ENCODE results near the gene MOAP1. TPM values are rescaled to one million over a fixed set of nuclear protein-coding genes. Genes with fewer than 3 reads are reported as not detected.

Gene MOAP1
- total RNA-seq, 5 donors from 2014 or later (not counting 1 experiment from before 2014, with no cell fraction given), result 45.1 to 96.8 (median 47.9) TPM

DNA sequence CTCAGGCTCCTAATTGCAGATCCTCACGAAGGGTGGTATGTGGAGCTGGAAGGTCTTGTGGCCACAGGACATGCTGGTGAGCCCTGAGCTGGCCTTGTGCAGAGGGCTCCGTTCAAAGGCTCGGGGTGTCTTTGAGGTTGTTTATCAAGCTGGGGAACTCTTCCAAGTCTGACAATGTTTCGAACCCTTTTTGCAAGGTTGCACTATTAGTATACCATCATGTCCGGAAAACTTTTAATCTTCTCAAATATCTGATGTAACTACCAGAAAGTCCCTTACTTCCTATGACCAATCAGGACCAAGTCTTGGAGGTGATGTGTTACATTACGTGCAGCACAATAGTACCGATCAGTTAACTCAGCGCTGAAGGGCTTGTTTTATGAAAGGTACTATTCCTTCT lies 43.9 kb upstream of the MOAP1 start:
- H3K4me1 ChIP-seq (ENCODE audit: control insufficient read depth in 1 of 2, extremely low read depth in 1 of 2, insufficient read depth in 2 of 2, low read length in 2 of 2), result peaks cover 0 to 11% of the 10 kb centered on the region in 2 experiments
- no peak overlapping the region for H3K4me3 Mint-ChIP-seq
- peaks cover 9 to 12% of the 10 kb centered on the region in 2 donors for H3K27me3 Mint-ChIP-seq
- H3K9me3 ChIP-seq, result no peaks in the 10 kb centered on the region
- H3K4me1 Mint-ChIP-seq, result peaks cover 12 to 22% (median 19%) of the 10 kb centered on the region in 3 donors
- CTCF ChIA-PET, result no interaction called here
- H3K36me3 Mint-ChIP-seq, result peaks cover 47% of the 10 kb centered on the region
- no peak overlapping the region for H3K27ac ChIP-seq (ENCODE audit: low read length)
- 100% methylated on average over 2 of the region's 8 CpGs for WGBS (ENCODE audit: insufficient coverage)
- no peak overlapping the region for H3K4me3 ChIP-seq (ENCODE audit: control insufficient read depth in 1 of 2, extremely low read depth in 1 of 2, low read length in 1 of 2)
- peaks cover 3 to 47% of the 10 kb centered on the region in 2 donors for H3K36me3 ChIP-seq (ENCODE audit: control insufficient read depth in 2 of 2, extremely low read depth in 1 of 2, insufficient read depth in 1 of 2, low read length in 1 of 2)
- H3K27ac Mint-ChIP-seq, result no peak overlapping the region
- H3K27me3 ChIP-seq (replicated peaks in 1 of 2; ENCODE audit: control insufficient read depth in 2 of 2, extremely low read depth in 1 of 2, insufficient read depth in 2 of 2, low read length in 1 of 2), result peaks cover 0 to 27% of the 10 kb centered on the region in 2 experiments
- ATAC-seq (replicated peaks in 1 of 4), result no peak
- DNase-seq, result no peak
- no peaks in the 10 kb centered on the region for H3K9me3 Mint-ChIP-seq
- POLR2A ChIA-PET, result no interaction called here

DNA sequence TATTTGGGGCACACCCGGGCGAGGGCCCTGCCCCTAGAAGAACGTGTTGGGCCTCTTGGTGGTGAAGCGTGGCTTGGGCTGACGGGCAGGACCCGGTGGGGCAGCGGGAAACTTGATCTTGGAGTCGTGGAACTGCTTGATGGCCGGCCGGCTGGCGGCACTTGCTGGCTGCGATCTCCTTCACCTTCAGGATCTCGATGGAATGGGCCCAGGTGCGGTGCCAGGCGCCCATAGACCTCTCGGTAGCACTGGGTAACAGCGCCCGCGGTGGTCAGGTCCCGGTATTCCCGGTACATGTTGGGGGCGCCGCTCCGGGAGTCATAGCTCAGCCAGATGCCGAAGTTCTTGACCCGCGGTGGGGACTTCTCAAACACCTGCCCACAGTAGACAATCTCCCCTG lies 38.9 kb upstream of the MOAP1 start:
- Histone ChIP-seq H3K9me3 (no peaks in the 10 kb centered on the region), H3K4me1 (ENCODE audit: control insufficient read depth in 1 of 2, extremely low read depth in 1 of 2, insufficient read depth in 2 of 2, low read length in 2 of 2) (no peaks in the 10 kb centered on the region), H3K27me3 (replicated peaks in 1 of 2; ENCODE audit: control insufficient read depth in 2 of 2, extremely low read depth in 1 of 2, insufficient read depth in 2 of 2, low read length in 1 of 2) (no peaks in the 10 kb centered on the region), H3K4me3 (ENCODE audit: control insufficient read depth in 1 of 2, extremely low read depth in 1 of 2, low read length in 1 of 2) (no peak overlapping the region), H3K36me3 (ENCODE audit: control insufficient read depth in 2 of 2, extremely low read depth in 1 of 2, insufficient read depth in 1 of 2, low read length in 1 of 2) (peaks cover 3 to 66% of the 10 kb centered on the region in 2 donors), H3K27ac (ENCODE audit: low read length) (no peak overlapping the region)
- 98% methylated on average over 13 of the region's 27 CpGs for WGBS (ENCODE audit: insufficient coverage)
- no peak for ATAC-seq (replicated peaks in 1 of 4)
- CTCF ChIA-PET, result interaction anchor here in 1 of 2 donors (0.6 kb wide), 1 partner anchor 1004 kb away, joined by 3 read pairs; no protein-coding TSS in a partner anchor
- Mint-ChIP-seq H3K36me3 (peaks cover 62% of the 10 kb centered on the region), H3K9me3 (no peaks in the 10 kb centered on the region), H3K4me3 (no peak overlapping the region), H3K4me1 (peaks cover 0 to 1% (median 0%) of the 10 kb centered on the region in 3 donors), H3K27me3 (no peaks in the 10 kb centered on the region), H3K27ac (no peak overlapping the region)
- POLR2A ChIA-PET, result no interaction called here
- no peak for DNase-seq

DNA sequence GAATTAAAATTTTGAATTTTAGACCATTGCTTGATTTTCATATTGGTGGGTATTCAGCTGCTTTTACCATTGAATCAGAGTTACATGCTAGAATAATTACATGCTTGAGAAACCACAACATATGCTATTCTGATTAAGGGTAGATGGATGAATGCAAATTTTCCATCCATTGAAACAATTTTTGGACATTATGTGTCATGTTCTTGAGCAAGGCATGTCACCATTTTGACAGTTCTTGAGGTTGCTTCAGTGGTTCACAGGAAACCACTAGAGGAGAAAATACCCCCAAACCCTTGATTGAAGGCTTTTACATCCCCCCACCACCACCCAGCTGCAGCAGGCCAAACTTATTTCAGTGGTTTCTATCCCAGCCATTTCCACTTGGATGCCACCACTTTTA lies 35.8 kb upstream of the MOAP1 start:
- Mint-ChIP-seq H3K27me3 (no peaks in the 10 kb centered on the region), H3K27ac (no peak overlapping the region), H3K9me3 (no peaks in the 10 kb centered on the region), H3K4me3 (no peak overlapping the region), H3K4me1 (peaks cover 0 to 1% (median 0%) of the 10 kb centered on the region in 3 donors), H3K36me3 (peaks cover 51% of the 10 kb centered on the region)
- ATAC-seq (replicated peaks in 1 of 4) (no peak), DNase-seq (no peak)
- peaks cover 0 to 51% of the 10 kb centered on the region in 2 donors for H3K36me3 ChIP-seq (ENCODE audit: control insufficient read depth in 2 of 2, extremely low read depth in 1 of 2, insufficient read depth in 1 of 2, low read length in 1 of 2)
- no peak overlapping the region for H3K4me3 ChIP-seq (ENCODE audit: control insufficient read depth in 1 of 2, extremely low read depth in 1 of 2, low read length in 1 of 2)
- H3K9me3 ChIP-seq, result no peaks in the 10 kb centered on the region
- no peaks in the 10 kb centered on the region for H3K27me3 ChIP-seq (replicated peaks in 1 of 2; ENCODE audit: control insufficient read depth in 2 of 2, extremely low read depth in 1 of 2, insufficient read depth in 2 of 2, low read length in 1 of 2)
- no peaks in the 10 kb centered on the region for H3K4me1 ChIP-seq (ENCODE audit: control insufficient read depth in 1 of 2, extremely low read depth in 1 of 2, insufficient read depth in 2 of 2, low read length in 2 of 2)
- no peak overlapping the region for H3K27ac ChIP-seq (ENCODE audit: low read length)
- ChIA-PET POLR2A (no interaction called here), CTCF (no interaction called here)

DNA sequence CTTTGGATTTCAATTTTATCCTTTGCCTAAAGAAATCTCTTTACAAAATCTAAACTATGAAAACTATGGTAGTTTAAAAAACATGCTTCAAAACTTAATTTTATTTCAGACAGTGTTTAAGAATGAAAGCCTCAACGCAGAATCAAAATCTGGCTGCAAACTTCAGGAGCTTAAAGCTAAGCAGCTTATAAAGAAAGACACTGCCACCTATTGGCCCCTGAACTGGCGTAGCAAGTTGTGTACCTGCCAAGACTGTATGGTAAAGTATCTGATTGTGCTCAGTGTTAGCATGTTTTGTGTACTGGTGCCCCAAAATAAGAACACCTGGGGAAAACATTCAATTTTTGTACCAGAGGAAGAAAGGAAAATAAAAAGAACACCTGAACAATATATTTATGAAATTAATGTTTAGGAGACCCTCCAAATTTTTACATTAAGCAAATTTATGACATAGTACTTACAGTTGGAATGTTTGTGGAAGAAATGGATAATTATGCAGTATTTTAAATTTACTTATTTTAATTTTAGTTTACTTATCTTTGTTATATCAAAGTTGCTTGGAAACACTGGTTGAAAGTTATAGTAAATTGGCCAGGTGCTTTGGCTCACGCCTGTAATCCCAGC lies 34.5 kb upstream of the MOAP1 start:
- H3K36me3 Mint-ChIP-seq, result peaks cover 46% of the 10 kb centered on the region
- H3K36me3 ChIP-seq (ENCODE audit: control insufficient read depth in 2 of 2, extremely low read depth in 1 of 2, insufficient read depth in 1 of 2, low read length in 1 of 2), result peaks cover 0 to 47% of the 10 kb centered on the region in 2 donors
- no peaks in the 10 kb centered on the region for H3K9me3 Mint-ChIP-seq
- H3K27me3 ChIP-seq (replicated peaks in 1 of 2; ENCODE audit: control insufficient read depth in 2 of 2, extremely low read depth in 1 of 2, insufficient read depth in 2 of 2, low read length in 1 of 2), result no peaks in the 10 kb centered on the region
- H3K27ac Mint-ChIP-seq, result no peak overlapping the region
- ATAC-seq (replicated peaks in 1 of 4), result peak; percentile 67 to 91 (median 82)
- ChIA-PET POLR2A (interaction anchor here in 1 of 2 donors (0.6 to 0.7 kb wide), 3 partner anchors 12 to 437 kb away, joined by 3 to 5 read pairs (median 5); partner anchors contain the start of gene UBR7), CTCF (interaction anchor here (0.5 to 1.6 kb wide), 13 partner anchors 13 to 106 kb away, joined by 3 to 19 read pairs (median 5); partner anchors contain the start of genes GON7 (in 1 of the 2), LYSET (in 1 of the 2), MOAP1 (in 1 of the 2) and UBR7 (in 1 of the 2))
- peaks cover 0 to 1% (median 0%) of the 10 kb centered on the region in 3 donors for H3K4me1 Mint-ChIP-seq
- H3K27me3 Mint-ChIP-seq, result no peaks in the 10 kb centered on the region
- H3K27ac ChIP-seq (ENCODE audit: low read length), result no peak overlapping the region
- DNase-seq, result peak in 32 of 35 experiments; percentile 19 to 74 (median 46)
- H3K4me3 Mint-ChIP-seq, result no peak overlapping the region
- no peaks in the 10 kb centered on the region for H3K9me3 ChIP-seq
- 60% methylated on average over 1 of the region's 3 CpGs for WGBS (ENCODE audit: insufficient coverage)
- H3K4me1 ChIP-seq (ENCODE audit: control insufficient read depth in 1 of 2, extremely low read depth in 1 of 2, insufficient read depth in 2 of 2, low read length in 2 of 2), result no peaks in the 10 kb centered on the region
- no peak overlapping the region for H3K4me3 ChIP-seq (ENCODE audit: control insufficient read depth in 1 of 2, extremely low read depth in 1 of 2, low read length in 1 of 2)

DNA sequence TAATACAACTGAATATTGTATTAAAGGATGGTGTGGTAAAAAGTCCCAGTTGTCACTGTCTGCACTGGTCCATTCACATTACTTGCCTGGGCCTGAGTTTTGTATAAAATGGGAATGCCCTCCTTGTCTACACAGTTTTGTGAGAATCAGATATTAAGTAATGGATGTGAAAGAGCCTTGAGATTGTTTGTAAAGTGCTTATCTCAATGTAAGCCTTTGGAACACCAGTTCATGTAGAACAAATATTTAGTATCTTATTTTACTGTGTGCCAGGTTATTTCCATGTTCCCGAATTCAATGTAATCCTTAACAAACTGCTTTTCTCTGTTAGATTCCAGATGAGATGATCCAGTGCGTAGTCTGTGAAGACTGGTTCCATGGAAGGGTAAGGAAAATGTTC lies 29.9 kb upstream of the MOAP1 start:
- H3K4me1 ChIP-seq (ENCODE audit: control insufficient read depth in 1 of 2, extremely low read depth in 1 of 2, insufficient read depth in 2 of 2, low read length in 2 of 2), result peaks cover 0 to 2% of the 10 kb centered on the region in 2 experiments
- ChIA-PET CTCF (no interaction called here), POLR2A (no interaction called here)
- no peak overlapping the region for H3K4me3 Mint-ChIP-seq
- no peaks in the 10 kb centered on the region for H3K9me3 Mint-ChIP-seq
- H3K27ac ChIP-seq (ENCODE audit: low read length), result no peak overlapping the region
- peaks cover 37% of the 10 kb centered on the region for H3K36me3 Mint-ChIP-seq
- H3K36me3 ChIP-seq (ENCODE audit: control insufficient read depth in 2 of 2, extremely low read depth in 1 of 2, insufficient read depth in 1 of 2, low read length in 1 of 2), result peaks cover 0 to 32% of the 10 kb centered on the region in 2 donors
- no peak overlapping the region for H3K4me3 ChIP-seq (ENCODE audit: control insufficient read depth in 1 of 2, extremely low read depth in 1 of 2, low read length in 1 of 2)
- no peak for ATAC-seq (replicated peaks in 1 of 4)
- WGBS (ENCODE audit: insufficient coverage), result no CpG with 5 or more reads among the region's 2 CpGs
- no peak for DNase-seq
- no peak overlapping the region for H3K27ac Mint-ChIP-seq
- no peaks in the 10 kb centered on the region for H3K27me3 Mint-ChIP-seq
- H3K9me3 ChIP-seq, result no peaks in the 10 kb centered on the region
- no peaks in the 10 kb centered on the region for H3K27me3 ChIP-seq (replicated peaks in 1 of 2; ENCODE audit: control insufficient read depth in 2 of 2, extremely low read depth in 1 of 2, insufficient read depth in 2 of 2, low read length in 1 of 2)
- peaks cover under 1 to 4% (median 2%) of the 10 kb centered on the region in 3 donors for H3K4me1 Mint-ChIP-seq

DNA sequence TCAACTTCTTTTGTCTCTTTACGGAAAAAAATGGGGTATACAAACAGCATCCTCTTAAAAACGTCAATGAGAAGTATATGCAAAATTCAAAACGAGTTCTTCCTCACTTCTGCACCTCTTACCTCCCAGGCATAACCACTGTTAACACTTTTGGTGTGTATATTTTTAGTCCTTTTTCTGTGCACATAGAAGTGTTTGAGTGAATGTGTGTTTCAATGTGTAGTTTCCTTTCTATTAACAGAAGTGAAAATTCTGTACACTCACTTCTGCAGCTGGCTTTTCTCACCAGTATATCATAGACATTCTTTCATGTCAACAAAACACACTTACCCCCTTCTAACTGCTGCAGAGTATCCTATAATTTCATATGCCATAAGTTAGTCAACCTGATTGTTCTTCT lies 27.7 kb upstream of the MOAP1 start:
- Mint-ChIP-seq H3K36me3 (peaks cover 30% of the 10 kb centered on the region), H3K27ac (no peak overlapping the region), H3K4me1 (peaks cover 19 to 20% (median 20%) of the 10 kb centered on the region in 3 donors), H3K4me3 (no peak overlapping the region), H3K9me3 (no peaks in the 10 kb centered on the region), H3K27me3 (no peaks in the 10 kb centered on the region)
- no peak overlapping the region for H3K4me3 ChIP-seq (ENCODE audit: control insufficient read depth in 1 of 2, extremely low read depth in 1 of 2, low read length in 1 of 2)
- 100% methylated on average over 1 of the region's 3 CpGs for WGBS (ENCODE audit: insufficient coverage)
- DNase-seq, result no peak
- peaks cover 10% of the 10 kb centered on the region in 2 experiments for H3K4me1 ChIP-seq (ENCODE audit: control insufficient read depth in 1 of 2, extremely low read depth in 1 of 2, insufficient read depth in 2 of 2, low read length in 2 of 2)
- ChIA-PET POLR2A (no interaction called here), CTCF (no interaction called here)
- no peak for ATAC-seq (replicated peaks in 1 of 4)
- H3K36me3 ChIP-seq (ENCODE audit: control insufficient read depth in 2 of 2, extremely low read depth in 1 of 2, insufficient read depth in 1 of 2, low read length in 1 of 2), result peaks cover 0 to 30% of the 10 kb centered on the region in 2 donors
- no peaks in the 10 kb centered on the region for H3K27me3 ChIP-seq (replicated peaks in 1 of 2; ENCODE audit: control insufficient read depth in 2 of 2, extremely low read depth in 1 of 2, insufficient read depth in 2 of 2, low read length in 1 of 2)
- no peaks in the 10 kb centered on the region for H3K9me3 ChIP-seq
- no peak overlapping the region for H3K27ac ChIP-seq (ENCODE audit: low read length)
